HCT116 (cell line): ENCODE measurements around the gene CDR2. TPM values are rescaled to one million over a fixed set of nuclear protein-coding genes. Genes with fewer than 3 reads are reported as not detected.

Source experiments
- ATAC-seq: fragments of 200-7000 bp; cut with Tn5 transposase; 2 replicates; pipeline ENCODE4 v1.9.1; 2020; ENCODE audit warnings: mild to moderate bottlenecking, moderate library complexity
- BruUV-seq: library from RNA; stranded (reverse); fragments of 400-500 nt; replicated peaks from 2 replicates; lab custom pipeline; 2021; lab: Mats Ljungman, UMichigan
- CTCF ChIA-PET: fragments of 300-600 bp; sonication (Branson Sonifier 250); formaldehyde crosslinking; loops from one replicate; lab custom pipeline; 2021; ENCODE audit warnings: antibody characterized with exemption; lab: Charles Lee
- POLR2A ChIA-PET: fragments of 300-600, 350-600 bp; sonication (Branson Sonifier 250); formaldehyde crosslinking; loops from one replicate; lab custom pipeline; 2021; ENCODE audit warnings: antibody characterized with exemption; lab: Charles Lee
- RAD21 ChIA-PET, 2 experiments: fragments of 300-600 bp; sonication (Branson Sonifier 250); formaldehyde crosslinking; loops; one replicate each; lab custom pipeline; 2023; ENCODE audit warnings: low total read pairs in 2 of 2; ENCODE audit not compliant: uncharacterized antibody in 2 of 2, unreplicated experiment in 2 of 2, low non-redundant PET in 1 of 2; lab: Charles Lee
- DNase-seq: peaks from one replicate; pipeline ENCODE4 v3.0.0-alpha.2; 2010; ENCODE audit warnings: low read depth, low spot score
- H2AFZ ChIP-seq: fragments of 200-600 bp; shearing (Covaris generic), sonication (generic); 2 replicates; pipeline ENCODE4 v1.6.1; 2017; ENCODE audit warnings: low read depth, mixed run types, mixed read lengths, antibody characterized with exemption, low read length; ENCODE audit not compliant: poor library complexity, severe bottlenecking
- H3K27ac ChIP-seq: 2 replicates; pipeline ENCODE4 v1.5.1; 2012; ENCODE audit warnings: low read depth, low read length
- H3K27me3 ChIP-seq: fragments of 200-600 bp; sonication (generic); 2 replicates; pipeline ENCODE4 v1.6.1; 2016; ENCODE audit warnings: mixed run types, low read length, mixed read lengths; ENCODE audit not compliant: insufficient read depth
- H3K36me3 ChIP-seq, 2 experiments: fragments of 200-500 bp in 1 of 2; fragments of 200-600 bp in 1 of 2; sonication (Bioruptor generic) in 1 of 2; sonication (generic) in 1 of 2; 2 replicates each; pipeline versions ENCODE4 v1.5.1 to v1.6.1; 2014 to 2016; ENCODE audit warnings: low read length in 2 of 2, inconsistent platforms in 1 of 2, mixed read lengths in 1 of 2, mixed run types in 1 of 2; ENCODE audit not compliant: insufficient read depth in 2 of 2, control insufficient read depth in 1 of 2
- H3K4me1 ChIP-seq, 2 experiments: fragments of 200-600 bp in 1 of 2; sonication (generic) in 1 of 2; 2 replicates each; pipeline versions ENCODE4 v1.5.1 to v1.6.1; 2012 to 2017; ENCODE audit warnings: low read length in 2 of 2, inconsistent platforms in 1 of 2, mild to moderate bottlenecking in 1 of 2, mixed read lengths in 1 of 2, mixed run types in 1 of 2, moderate library complexity in 1 of 2; ENCODE audit not compliant: insufficient read depth in 2 of 2, control insufficient read depth in 1 of 2
- H3K4me2 ChIP-seq: fragments of 200-600 bp; sonication (generic); 2 replicates; pipeline ENCODE4 v1.6.1; 2017; ENCODE audit warnings: mixed run types, low read length, mixed read lengths
- H3K4me3 ChIP-seq, 2 experiments: fragments of 200-600 bp in 1 of 2; sonication (generic) in 1 of 2; replicated peaks in 1 of 2; 2 replicates each; pipeline ENCODE4 v1.5.1; 2011 to 2016; ENCODE audit warnings: low read length in 2 of 2, control low read depth in 1 of 2, low read depth in 1 of 2, mild to moderate bottlenecking in 1 of 2, mixed read lengths in 1 of 2, mixed run types in 1 of 2
- H3K79me2 ChIP-seq: fragments of 200-600 bp; sonication (generic); 2 replicates; pipeline ENCODE4 v1.6.1; 2017; ENCODE audit warnings: mild to moderate bottlenecking, mixed run types, low read length, moderate library complexity, mixed read lengths; ENCODE audit not compliant: insufficient read depth
- H3K9ac ChIP-seq: fragments of 200-600 bp; sonication (generic); 2 replicates; pipeline ENCODE4 v1.6.1; 2016; ENCODE audit warnings: low read length, mixed read lengths
- H3K9me2 ChIP-seq: fragments of 200-600 bp; sonication (generic), shearing (Covaris generic); 2 replicates; pipeline ENCODE4 v1.6.1; 2017; ENCODE audit warnings: mixed run types, mild to moderate bottlenecking, moderate library complexity; ENCODE audit not compliant: insufficient read depth
- H3K9me3 ChIP-seq, 2 experiments: fragments of 200-500 bp in 1 of 2; fragments of 200-600 bp in 1 of 2; sonication (Bioruptor generic) in 1 of 2; sonication (generic) in 1 of 2; 2 replicates each; pipeline ENCODE4 v1.6.1; 2014 to 2017; ENCODE audit warnings: low read length in 2 of 2, mixed read lengths in 2 of 2, inconsistent platforms in 1 of 2, low read depth in 1 of 2, mild to moderate bottlenecking in 1 of 2, mixed run types in 1 of 2, moderate library complexity in 1 of 2; ENCODE audit not compliant: control insufficient read depth in 1 of 2, insufficient read depth in 1 of 2
- H4K20me1 ChIP-seq: fragments of 200-600 bp; sonication (generic), shearing (Covaris generic); 2 replicates; pipeline ENCODE4 v1.6.1; 2017; ENCODE audit warnings: mixed run types, mild to moderate bottlenecking, moderate library complexity; ENCODE audit not compliant: insufficient read depth
- ATF3 ChIP-seq: IDR thresholded peaks from 2 replicates; pipeline ENCODE4 v1.6.1; 2012
- MAX ChIP-seq: IDR thresholded peaks from 2 replicates; pipeline ENCODE4 v1.6.1; 2012
- RAD21 ChIP-seq: IDR thresholded peaks from 2 replicates; pipeline ENCODE4 v1.6.1; 2012; ENCODE audit warnings: low read depth, mild to moderate bottlenecking
- SRF ChIP-seq: IDR thresholded peaks from 2 replicates; pipeline ENCODE4 v1.6.1; 2012; ENCODE audit warnings: low read depth
- ZFX ChIP-seq: fragments of 450-650 bp; IDR thresholded peaks from 2 replicates; pipeline ENCODE4 v1.6.1; 2017
- intact Hi-C: fragments of 100-400 bp; cut with micrococcal nuclease; formaldehyde crosslinking; loops from 2 replicates; pipeline ENCODE4 v1.10.0; 2022
- total RNA-seq: library from RNA; stranded (reverse); gene quantifications from one replicate; pipeline ENCODE4 v1.2.1, GENCODE V29; 2021; ENCODE audit not compliant: unreplicated experiment
- TF ChIP-seq, protein P1 (sequence below): IDR thresholded peaks from 2 replicates; pipeline ENCODE4 v1.6.1; 2011; ENCODE audit warnings: mild to moderate bottlenecking, low read length, moderate library complexity; ENCODE audit not compliant: insufficient replicate concordance; ENCODE audit errors: extremely low read depth

CDR2 gene
- total RNA-seq, 1 experiment from 2014 or later, result 27.3 TPM

DNA sequence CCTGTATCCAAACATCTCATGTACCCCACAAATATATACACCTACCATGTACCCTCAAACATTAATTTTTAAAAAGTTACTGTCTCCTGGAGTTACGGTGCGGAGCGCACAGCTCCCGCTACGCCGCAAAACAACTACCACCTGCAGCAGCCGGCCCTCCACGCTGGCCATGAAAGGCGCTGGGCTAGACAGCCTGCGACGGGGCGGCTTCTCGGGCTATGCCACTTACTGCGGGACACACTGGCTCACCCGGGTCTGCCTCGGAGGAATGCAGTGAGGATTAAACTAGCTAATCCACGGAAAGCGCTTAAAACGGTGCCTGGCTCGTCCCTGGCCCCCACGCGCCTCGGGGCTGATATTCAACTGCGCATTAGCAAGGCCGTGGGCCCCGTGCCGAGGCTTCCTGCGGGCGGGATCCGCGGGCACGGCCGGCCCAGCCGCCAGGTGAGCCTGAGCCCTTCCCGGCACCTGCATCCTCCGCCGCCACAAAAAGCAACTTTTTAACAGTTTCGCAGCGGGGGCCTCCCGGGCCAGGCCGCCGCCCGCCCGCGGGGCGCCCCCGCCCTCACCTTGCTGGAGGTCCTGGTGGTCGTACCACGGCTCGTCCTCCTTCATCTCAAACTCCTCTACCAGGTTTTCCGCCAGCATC is 633 bp downstream of the CDR2 start:
- Histone ChIP-seq H3K79me2 (peaks cover 54% of the 10 kb centered on the region), H3K9ac (peak overlapping the region; percentile 85), H4K20me1 (peaks cover 4% of the 10 kb centered on the region; the same call in 1 of the 2 replicates), H2AFZ (no peak overlapping the region), H3K4me1 (peaks cover 38 to 52% of the 10 kb centered on the region in 2 experiments), H3K4me2 (peak overlapping the region; percentile 95), H3K4me3 (peak overlapping the region; percentile 57 to 75), H3K36me3 (no peaks in the 10 kb centered on the region), H3K9me3 (no peaks in the 10 kb centered on the region), H3K9me2 (no peaks in the 10 kb centered on the region), H3K27me3 (no peaks in the 10 kb centered on the region), H3K27ac (peak overlapping the region; percentile 84)
- peak; percentile 21 for ATAC-seq
- ChIA-PET CTCF (no interaction called here), RAD21 (no interaction called here), POLR2A (interaction anchor here (0.8 kb wide), 1 partner anchor 24 kb away, joined by 4 read pairs; no protein-coding TSS in a partner anchor)
- TF ChIP-seq ZFX (peak; percentile 86), MAX (0 out of 2 replicates have a peak, but pooled peaks have one; percentile 6), RAD21 (no peak)
- no TSS peak for BruUV-seq
- no peak for DNase-seq
- intact Hi-C loops, result no loop called here

- Histone ChIP-seq H3K27me3 (no peaks in the 10 kb centered on the region), H3K79me2 (peaks cover 61% of the 10 kb centered on the region), H4K20me1 (peaks cover 4% of the 10 kb centered on the region; the same call in 1 of the 2 replicates), H3K4me2 (peak overlapping the region; percentile 95), H3K4me1 (peaks cover 43 to 57% of the 10 kb centered on the region in 2 experiments), H3K4me3 (peak overlapping the region; percentile 57 to 75), H3K9me3 (no peaks in the 10 kb centered on the region), H2AFZ (no peak overlapping the region), H3K9me2 (no peaks in the 10 kb centered on the region), H3K9ac (peak overlapping the region; percentile 85), H3K36me3 (no peaks in the 10 kb centered on the region), H3K27ac (peak overlapping the region; percentile 84)
- no peak for ATAC-seq
- intact Hi-C loops, result no loop called here
- ChIA-PET POLR2A (interaction anchor here (0.8 kb wide), 1 partner anchor 24 kb away, joined by 4 read pairs; no protein-coding TSS in a partner anchor), CTCF (no interaction called here), RAD21 (no interaction called here)
- no peak for DNase-seq
- no peak for TF ChIP-seq SRF
- no peak for TF ChIP-seq RAD21
- TF ChIP-seq, protein P1, sequence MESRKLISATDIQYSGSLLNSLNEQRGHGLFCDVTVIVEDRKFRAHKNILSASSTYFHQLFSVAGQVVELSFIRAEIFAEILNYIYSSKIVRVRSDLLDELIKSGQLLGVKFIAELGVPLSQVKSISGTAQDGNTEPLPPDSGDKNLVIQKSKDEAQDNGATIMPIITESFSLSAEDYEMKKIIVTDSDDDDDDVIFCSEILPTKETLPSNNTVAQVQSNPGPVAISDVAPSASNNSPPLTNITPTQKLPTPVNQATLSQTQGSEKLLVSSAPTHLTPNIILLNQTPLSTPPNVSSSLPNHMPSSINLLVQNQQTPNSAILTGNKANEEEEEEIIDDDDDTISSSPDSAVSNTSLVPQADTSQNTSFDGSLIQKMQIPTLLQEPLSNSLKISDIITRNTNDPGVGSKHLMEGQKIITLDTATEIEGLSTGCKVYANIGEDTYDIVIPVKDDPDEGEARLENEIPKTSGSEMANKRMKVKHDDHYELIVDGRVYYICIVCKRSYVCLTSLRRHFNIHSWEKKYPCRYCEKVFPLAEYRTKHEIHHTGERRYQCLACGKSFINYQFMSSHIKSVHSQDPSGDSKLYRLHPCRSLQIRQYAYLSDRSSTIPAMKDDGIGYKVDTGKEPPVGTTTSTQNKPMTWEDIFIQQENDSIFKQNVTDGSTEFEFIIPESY, result no peak
- no peak for TF ChIP-seq ATF3
- BruUV-seq, result TSS peak; percentile 47
These were observed 1.3 kb downstream of the CDR2 start for GRCh38 chr16:22372882-22373661.
